Embryonic facial prominence (tissue), 1 donor: ENCODE measurements around the gene RAB13.
A peak's percentile ranks its signal among the peaks of the same experiment; 100 is the strongest.
"Not testable (repeated sequence)": the region's sequence is repeated elsewhere in the genome, so short reads cannot be mapped to it uniquely, and the experiment has no call there.

Experiments
- DNase-seq: peaks from one replicate; pipeline ENCODE4 v3.0.0-alpha.2; 2016; ENCODE audit errors: extremely low spot score

The RAB13 gene

DNA sequence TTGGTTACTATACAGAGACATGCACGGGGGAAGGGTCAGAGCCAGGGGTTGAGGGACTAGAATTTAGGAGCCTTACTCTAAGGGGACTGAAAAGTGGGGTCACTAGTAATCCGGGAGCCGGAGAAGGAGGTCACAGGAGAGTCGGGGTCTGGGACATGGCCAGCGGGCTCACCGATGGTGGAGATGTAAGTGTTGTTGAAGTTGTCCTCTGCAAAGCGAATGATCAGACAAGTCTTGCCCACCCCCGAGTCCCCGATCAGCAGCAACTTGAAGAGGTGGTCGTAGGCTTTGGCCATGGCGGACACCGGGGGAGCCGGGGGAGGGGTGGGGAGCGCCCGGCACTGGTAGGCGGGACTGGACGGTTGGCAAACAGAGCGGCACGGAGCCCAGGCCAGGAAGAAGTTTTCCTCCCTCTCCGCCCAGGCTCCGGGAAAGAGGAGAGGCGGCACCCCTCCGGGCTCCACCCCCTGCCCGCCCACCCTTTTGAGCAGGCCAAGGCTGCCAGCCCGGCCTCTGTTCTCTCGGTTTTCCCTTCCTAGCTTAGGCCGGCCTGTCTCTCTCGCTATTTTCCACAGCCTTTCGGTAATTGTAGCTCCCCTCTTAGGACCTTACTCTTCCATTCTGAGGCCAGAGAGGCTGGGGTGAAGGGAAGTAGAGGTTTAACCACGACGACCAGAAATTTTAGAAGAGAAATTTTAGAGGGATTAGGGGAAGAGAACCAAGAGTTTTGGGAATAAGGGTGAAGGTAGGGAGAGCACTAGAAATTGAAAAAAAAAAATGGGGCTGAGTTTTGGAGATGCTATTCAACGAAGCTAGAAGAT is at the start of gene RAB13:
Gene RAB13 (minus strand): TSS at position 399 of the 821 bp plus-strand sequence. CDS start 103 bp downstream, at position 296.
- DNase-seq, result peak; percentile 81

DNA sequence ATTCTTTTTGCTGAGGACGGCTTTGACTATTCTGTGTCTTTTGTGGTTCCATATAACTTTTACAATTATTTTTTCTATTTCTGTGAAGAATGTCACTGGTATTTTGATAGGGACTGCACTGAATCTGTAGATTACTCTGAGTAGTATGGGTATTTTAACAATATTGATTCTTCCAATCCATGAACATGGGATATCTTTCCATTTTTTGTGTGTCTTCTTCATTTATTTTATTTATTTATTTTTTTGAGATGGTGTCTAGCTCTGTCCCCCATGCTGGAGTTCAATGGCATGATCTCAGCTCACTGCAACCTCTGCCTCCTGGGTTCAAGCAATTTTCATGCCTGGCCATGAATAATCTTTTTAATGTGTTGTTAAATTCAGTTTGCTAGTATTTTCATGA is 47.6 kb upstream of the RAB13 start:
- DNase-seq, result not testable (repeated sequence)

DNA sequence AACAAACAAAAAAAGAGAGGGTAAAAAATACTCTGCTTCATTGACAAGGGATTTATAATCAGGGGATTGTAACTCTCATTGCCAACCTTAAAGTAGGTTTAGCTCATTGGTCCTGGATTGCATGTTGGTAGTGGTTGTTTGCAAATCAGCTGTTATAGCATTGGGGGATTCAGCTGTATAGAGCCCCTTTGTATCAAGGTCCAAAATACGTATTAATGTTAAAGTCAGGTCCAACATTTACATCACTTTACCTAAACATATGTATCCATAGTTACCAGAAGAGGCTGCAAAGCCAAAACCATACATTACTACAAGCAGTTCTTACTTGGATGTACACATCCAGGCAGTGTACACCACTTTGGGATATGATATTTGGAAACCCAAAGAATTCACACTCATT is 33.8 kb upstream of the RAB13 start:
- DNase-seq, result no peak

DNA sequence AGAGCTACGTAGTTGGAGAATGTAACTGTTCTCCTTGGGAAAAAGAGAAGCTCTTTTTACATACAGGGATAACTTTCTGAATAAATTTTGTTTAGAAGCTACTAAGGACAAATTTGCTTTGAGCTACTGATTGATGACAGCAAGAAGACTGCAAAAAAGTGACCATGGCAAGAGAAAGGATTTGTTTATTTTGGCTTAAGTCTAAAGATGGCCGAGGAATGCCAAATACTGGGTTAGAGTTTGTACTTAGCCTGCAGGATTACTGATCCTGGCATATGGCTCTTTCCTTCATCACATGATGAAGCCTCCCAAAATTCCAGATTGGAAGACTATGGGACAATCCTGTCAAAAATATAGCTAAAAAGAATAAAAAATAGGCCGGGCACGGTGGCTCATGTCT is 33.1 kb upstream of the RAB13 start:
- DNase-seq, result no peak

DNA sequence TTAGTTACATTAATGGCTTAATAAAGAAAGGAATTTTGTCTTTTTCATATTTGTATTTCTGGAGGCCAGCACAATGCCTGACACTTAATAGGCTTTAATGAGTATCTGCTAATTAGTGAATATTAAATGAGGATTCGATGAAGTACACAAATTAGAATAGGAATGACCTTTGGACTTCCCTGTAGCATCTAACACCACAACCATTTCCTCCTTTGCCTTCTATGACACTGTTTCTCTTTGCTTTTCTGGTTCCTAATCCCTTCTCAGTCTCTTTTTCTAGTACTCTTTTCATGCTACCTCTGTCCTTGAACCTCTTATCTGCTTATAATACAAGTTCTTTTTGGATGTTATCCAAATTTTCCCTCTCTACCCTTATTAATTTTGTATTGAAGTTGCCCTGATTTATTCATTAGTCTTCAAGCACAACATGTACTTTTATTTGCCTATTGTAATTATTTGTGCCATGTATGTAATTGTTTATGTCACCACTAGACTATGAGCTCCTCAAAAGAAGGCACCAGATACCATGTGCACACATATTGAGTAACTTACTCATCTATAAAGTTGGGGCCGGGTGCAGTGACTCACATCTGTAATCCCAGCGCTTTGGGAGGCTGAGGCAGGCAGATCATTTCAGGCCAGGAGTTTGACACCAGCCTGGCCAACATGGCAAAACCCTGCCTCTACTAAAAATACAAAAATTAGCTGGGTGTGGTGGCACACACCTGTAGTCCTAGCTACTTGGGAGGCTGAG is 28.2 kb upstream of the RAB13 start:
- no peak for DNase-seq

DNA sequence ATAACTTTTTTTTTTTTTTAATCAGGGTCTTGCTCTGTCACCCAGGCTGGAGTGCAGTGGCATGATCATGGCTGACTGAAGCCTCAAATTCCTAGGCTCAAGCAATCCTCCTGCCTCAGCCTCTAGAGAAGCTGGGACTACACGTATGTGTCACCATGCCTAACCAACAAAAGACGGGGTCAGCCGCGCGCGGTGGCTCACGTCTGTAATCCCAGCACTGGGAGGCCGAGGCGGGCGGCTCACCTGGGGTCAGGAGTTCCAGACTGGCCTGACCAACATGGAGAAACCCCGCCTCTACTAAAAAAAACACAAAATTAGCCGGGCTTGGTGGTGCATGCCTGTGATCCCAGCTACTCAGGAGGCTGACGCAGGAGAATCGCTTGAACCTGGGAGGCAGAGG is 26.4 kb upstream of the RAB13 start:
- not testable (repeated sequence) for DNase-seq

DNA sequence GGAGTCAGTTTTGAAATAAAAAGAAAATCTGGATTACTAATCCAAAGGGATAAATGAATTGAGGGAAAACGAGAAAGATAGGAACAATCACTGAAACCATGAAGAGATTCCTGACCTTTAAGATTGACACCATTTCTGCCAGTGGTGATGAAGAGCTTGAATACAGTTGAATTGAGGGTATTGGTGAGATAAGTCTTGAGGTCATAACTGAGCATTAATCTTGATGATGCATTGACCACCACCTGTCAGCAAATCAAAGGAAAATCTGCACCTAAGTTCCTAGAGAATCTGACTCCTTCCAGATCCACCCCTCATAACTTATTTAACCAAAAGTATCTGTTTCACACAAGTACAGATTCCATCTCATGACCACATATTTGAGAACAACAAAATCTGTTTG is 26.0 kb upstream of the RAB13 start:
- no peak for DNase-seq

DNA sequence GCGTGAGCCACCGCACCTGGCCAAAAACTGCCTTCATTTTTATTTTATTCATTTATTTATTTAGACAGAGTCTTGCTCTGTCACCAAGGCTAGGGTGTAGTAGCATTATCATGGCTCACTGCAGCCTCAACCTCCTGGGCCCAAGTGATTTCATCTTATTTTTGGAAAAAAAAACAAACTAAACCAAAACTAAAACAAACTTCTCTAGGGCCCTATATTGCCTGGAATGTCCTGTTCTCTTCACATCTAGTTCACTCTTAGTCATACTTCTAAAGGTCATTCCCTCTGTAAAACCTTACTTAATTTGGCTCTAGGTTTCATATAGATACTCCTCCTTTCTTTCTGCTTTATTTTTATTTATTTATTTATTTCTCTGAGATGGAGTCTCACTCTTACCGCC is 20.0 kb upstream of the RAB13 start:
- no peak for DNase-seq

DNA sequence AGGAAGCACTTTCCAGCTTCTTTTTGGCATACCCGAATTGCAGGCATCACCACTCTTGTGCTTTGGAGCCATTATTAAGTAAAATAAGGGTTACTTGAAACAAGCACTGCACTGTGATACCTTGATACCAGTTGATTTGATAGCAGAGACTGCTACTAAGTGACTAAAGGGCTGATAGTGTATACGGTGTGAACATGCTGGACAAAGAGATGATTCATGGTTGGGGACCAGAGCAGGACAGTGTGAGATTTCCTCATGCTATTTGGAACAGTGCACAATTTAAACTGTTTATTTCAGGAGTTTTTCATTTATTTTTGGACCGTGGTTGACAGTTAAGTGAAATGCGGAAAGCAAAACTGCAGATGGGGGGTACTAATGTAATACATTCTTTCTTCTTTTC is 14.3 kb upstream of the RAB13 start:
- DNase-seq, result no peak

DNA sequence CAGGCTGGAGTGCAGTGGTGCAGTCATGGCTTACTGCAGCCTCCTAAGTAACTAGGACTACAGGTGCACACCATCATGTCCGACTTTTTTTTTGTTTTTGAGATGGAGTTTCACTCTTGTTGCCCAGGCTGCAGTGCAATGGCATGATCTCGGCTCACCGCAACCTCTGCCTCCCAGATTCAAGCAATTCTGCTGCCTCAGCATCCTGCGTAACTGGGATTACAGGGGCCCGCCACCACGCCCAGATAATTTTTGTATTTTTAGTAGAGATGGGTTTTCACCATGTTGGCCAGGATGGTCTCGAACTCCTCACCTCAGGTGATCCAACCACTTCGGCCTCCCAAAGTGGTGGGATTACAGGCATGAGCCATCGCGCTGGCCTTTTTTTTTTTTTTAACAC is 10.7 kb upstream of the RAB13 start:
- not testable (repeated sequence) for DNase-seq

DNA sequence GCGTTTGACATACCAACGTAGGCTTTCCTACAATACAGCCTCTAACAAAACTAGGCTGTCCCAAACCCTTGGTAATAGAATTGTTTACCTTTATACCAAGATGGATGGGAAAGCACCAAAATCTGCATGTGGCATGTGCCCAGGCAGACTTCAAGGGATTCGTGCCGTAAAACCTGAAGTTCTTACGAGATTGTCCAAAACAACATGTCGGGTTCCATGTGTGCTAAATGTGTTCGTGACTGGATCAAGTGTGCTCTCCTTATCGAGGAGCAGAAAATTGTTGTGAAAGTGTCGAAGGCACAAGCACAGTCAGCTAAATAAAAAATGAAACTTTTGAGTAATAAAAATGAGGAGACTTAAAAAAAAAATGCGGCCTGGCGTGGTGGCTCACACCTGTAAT is 9.5 kb upstream of the RAB13 start:
- no peak for DNase-seq

DNA sequence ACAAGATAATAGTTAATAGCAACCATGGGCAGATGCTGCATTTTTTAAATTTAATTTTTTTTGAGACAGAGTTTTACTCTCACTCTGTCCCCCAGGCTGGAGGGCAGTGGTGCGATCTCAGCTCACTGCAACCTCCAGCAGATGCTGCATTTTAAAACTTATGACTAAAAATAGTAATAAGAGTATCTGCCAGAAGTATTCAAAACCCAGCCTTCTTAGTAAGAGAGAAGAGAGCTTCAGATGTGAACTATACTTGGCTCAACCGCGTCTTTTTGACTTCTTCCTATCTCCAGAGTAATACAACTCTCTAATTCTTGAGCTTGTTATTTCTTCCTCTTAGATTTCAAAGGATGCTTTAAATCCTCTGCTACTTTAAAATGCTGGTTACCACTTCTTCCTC is 9.1 kb upstream of the RAB13 start:
- no peak for DNase-seq

DNA sequence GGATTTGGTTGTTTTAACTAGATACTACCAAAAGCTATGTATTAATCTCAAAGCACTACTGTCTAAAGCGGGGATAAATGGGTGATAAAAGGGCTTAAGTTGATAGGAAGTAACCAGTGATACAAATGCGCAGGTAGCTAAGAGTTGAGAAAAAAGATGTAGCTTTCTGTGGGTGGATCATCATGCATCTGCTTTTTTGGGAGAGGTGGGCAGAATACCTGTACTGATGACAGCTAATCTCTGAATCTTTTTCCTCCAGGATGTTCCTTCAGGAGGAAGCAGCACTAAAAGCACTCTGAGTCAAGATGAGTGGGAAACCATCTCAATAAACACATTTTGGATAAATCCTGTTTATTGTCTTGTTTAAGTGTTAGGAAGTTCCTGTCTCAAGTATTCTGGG is 5.7 kb upstream of the RAB13 start:
- no peak for DNase-seq

DNA sequence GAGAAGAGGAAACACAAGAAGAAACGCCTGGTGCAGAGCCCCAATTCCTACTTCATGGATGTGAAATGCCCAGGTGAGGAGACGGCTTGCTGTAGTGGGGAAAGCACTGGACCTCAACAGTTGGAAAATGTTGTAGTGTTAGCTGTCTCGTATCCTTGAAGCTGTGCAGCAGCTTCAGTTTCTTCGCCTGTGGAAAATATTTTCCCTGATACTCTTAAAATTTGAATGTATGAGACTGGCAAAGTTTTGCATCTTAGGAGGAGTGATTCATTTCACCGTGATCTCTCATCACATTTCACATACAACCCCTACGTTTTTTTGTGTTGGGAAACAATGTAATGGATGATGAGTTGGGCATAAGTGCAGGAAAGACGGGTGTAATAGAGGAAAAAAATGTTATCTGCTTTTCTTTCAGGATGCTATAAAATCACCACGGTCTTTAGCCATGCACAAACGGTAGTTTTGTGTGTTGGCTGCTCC is 5.1 kb upstream of the RAB13 start:
- no peak for DNase-seq

DNA sequence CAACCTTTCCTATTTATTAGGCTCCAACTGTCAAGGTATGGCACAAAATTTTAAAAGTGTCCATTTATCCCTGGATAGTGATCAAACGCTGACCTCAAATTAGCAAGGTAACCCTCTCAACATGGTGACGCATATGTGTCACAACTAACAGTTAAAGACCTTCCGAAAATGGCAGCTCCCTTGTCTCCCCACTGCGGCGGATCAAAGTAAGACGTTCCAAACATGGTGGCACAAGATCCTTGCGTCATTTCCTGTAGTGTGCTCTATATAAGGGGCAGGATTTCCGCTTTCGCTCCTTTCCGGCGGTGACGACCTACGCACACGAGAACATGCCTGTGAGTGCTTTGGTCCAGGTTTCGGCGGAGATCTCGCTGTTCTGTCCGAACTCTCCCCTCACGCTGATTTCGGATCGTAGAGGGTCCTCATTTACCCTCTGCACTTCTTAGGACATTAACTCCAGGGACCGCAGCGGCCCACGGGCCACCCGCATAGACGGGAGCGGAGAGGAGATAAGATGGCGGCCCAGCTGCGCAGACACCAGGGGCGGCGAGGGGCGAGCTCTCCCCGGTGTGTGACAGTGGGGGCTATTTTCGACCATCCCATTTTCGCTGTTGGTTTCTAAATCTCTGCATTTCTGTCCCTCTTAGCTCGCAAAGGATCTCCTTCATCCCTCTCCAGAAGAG is 4.5 kb upstream of the RAB13 start, which contains the start of gene RPS27:
Gene RPS27 (plus strand): TSS at position 295 of the 683 bp plus-strand sequence. CDS start 35 bp downstream, at position 330.
- peak; percentile 100 for DNase-seq

DNA sequence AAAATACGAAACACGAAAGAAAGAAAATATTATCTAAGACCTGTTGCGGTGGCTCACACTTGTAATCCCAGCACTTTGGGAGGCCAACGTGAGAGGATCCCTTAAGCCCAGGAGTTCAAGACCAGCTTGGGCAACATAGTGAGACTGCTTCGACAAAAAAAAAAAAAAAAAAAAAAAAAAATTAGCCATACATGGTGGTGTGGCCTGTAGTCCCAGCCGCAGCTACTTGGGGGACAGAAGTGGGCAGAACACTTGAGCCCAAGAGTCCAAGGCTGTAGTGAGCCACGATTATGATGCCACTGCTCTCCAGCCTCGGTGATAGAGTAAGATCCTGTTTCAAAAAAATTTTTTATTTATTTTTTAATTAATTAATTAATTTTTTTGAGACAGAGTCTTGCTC is 1.5 kb upstream of the RAB13 start:
- DNase-seq, result no peak

DNA sequence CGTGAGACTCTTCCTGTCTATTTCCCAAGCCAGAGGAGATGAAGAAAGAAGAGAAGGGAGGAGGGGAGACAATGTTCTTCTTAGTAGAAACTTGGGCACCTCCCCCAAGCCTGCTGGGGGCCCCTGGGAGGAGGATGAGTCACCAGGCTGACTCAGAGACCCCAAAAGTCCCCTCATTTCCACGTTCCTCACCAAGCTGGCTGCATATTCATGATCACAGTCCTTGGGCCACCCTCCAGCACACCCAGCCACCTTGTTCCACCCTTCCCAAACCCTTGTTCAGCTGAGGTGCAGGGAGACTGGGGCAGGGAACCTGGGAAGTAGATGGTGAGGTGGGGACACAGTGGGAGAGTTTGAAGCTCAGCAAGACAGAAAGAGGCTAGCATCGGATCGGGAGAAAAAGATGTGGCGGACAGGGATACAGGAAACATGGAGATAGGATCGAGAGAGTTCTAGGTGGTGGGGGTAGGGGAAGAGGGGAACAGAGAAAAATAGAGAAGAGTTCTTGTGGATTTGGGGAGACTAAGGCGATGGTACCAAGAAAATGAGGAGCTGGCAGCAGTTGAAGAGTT is 712 bp downstream of the RAB13 start:
- no peak for DNase-seq

DNA sequence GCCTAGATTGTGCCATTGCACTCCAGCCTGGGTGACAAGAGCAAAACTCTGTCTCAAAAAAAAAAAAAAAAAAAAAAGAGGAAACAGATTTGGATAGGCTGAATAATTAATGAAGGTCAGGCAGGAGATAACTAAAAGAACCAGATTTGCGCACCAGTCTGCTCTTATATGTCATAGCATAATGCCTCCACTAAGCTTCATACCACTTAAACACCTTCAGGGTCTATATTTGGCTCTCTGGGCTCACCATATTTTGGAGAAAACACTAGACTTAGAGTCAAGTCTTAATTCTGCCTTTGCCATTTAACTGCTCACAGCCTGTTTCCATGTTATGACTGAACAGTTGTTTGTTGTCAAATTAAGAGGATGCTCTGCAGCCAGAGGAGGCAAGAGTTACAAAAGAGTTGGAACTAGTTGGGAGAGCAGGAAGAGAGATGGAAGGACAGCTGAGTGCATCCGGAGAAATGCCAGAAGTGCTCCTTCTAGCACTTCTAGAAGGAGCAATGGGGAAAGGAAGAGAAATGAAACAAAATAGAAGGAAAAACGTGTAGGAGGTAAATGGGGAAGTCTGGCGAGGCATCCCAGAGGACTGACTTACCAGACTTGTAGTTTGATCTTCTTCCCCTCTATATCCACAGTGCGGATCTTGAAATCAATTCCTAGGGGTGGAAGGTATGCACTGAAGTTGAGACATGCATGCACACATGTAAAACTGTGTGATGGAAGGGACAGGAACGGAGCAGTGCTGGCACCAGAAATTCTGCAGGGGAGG is 1.8 kb downstream of the RAB13 start:
- no peak for DNase-seq

DNA sequence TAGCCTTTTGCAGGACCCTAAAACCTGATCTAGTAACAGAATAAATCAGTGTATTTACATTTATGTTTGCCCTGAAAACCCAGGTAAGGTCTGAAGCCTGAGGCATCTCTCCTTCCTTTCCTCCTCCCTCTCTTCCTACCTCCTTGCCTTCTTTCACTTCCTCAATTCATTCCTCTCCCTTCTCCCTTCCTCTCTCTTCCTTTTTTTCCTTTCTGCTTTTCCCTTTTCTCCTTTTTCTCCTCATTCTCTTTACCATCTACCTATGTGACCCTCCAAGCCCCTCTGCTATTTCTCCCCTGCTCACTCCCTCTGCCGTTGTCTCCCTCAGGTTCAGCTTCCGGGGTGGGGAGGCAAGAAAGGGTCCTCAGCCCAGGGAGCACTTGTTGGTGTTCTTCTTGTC is 4.4 kb downstream of the RAB13 start:
- DNase-seq, result not testable (repeated sequence)

DNA sequence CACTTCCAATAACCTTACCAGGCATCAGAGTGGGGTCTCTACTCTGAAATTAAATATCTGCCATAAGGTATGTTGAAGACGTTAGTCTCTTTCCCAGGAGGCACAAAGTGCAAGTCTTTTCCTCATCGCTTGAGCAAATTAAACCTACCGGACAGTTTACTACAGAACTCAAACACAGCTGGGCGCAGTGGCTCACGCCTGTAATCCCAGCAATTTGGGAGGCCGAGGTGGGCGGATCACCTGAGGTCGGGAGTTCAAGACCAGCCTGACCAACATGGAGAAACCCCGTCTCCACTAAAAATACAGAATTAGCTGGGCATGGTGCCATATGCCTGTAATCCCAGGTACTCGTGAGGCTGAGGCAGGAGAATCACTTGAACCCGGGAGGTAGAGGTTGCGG is 7.0 kb downstream of the RAB13 start:
- not testable (repeated sequence) for DNase-seq

DNA sequence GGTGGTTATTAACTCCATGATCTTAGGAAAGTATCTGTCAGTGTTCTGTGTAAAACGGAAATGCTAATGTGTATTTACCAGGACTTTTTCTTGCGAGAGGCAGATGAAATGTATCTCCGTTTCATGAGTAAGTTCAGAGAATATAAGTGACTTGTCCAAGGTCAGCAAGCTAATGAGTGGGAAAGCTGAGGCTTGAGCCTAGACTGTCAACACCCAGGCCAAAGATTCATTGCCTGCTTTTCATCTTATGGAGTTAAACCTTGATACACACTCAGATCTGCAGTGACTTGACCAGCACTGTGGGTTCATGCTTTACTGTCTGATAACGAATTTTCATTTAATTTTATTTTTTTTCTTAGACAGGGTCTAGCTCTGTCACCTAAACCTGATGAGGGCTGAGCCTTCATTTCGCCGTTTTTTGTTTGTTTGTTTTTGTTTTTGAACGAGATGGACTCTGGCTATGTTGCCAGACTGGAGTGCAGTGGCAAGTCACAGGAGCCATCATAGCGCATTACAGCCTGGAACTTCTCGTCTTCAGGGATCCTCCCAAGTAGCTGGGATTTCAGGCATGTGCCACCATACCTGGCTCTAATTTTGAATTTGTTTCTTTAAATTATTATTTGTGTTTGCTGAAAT is 7.7 kb downstream of the RAB13 start:
- no peak for DNase-seq
